ENCODE data around the gene ITGB1BP2. TPM values are rescaled to one million over a fixed set of nuclear protein-coding genes. Genes with fewer than 3 reads are reported as not detected.
"Not testable (repeated sequence)": the region's sequence is repeated elsewhere in the genome, so short reads cannot be mapped to it uniquely, and the experiment has no call there.

The ITGB1BP2 gene
- total RNA-seq, 1 donor, result 1.1 TPM

DNA sequence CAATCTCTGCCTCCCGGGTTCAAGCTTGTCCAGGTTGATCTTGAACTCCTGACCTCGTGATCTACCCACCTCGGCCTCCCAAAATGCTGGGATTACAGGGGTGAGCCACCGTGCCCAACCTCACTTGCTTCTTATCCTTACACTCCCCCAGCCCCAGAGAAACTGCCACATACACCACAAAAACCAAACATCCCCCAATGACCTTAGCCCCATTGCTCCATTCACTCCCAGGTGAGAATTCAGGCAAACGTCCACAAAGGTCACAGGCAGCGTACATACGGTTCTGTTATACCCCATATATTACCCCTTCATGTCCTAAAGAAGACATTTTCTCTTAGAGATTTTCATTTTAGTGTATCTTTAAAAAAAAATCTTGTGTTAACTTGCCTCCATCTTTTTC is 1.1 kb upstream of the ITGB1BP2 start:
- not testable (repeated sequence) for DNase-seq (ENCODE audit: low read depth in 2 of 3, low spot score in 2 of 3)

DNA sequence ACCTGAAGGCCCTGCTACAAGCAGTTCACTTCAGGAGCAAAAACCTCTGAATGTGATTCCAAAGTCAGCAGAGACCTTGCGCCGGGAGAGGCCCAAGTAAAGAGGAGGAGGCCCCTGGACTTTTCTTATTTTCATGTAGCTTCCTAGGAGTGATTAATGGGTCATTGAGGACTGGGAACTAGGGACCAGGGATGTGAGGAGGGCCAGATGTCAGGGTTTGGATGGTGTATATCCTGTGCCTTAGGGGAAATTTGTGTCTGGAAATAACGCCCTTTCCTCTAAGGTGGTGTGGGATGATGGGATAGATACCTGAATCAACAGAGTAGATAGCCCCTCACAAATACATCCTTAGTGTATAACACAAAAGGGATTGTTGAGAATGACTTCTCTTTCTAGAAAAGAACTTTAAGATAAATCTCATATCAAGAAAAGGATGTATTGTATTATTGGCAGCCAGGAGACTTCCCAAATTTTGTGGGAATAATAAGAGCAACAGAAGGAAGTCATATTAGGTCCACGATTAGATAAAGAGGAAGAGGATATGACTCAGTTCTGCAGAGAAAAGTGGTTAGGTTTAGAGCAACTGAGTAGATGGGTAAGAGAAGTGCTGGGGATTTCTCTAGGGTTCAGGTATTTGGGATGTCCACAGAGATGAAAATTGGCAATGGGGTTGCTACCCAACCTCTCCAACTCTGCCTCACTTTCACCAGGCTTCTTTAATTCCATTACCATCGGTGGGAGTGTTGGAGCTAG is 1.1 kb downstream of the ITGB1BP2 start:
- no peak for DNase-seq (ENCODE audit: low read depth in 2 of 3, low spot score in 2 of 3)

DNA sequence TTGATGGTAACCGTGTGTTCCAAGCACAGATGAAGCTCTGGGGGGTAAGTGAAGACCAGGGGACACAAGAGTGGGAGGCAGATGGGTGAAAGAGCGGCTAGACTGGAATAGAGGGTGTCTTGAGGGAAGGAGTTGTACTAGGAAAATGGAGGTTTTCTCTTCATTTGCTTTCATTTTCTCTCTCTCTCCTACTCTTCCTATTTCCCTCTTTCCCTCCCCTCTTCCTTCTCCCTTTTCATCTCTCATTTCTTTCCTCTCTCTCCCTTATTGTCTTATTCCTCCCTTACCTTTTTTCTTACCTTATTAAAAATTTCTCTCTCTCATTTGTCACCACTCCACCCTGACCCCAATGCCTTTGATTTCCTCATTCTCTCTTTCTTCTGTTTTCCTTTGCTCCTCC is 3.0 kb downstream of the ITGB1BP2 start:
- DNase-seq (ENCODE audit: low read depth in 2 of 3, low spot score in 2 of 3), result no peak

DNA sequence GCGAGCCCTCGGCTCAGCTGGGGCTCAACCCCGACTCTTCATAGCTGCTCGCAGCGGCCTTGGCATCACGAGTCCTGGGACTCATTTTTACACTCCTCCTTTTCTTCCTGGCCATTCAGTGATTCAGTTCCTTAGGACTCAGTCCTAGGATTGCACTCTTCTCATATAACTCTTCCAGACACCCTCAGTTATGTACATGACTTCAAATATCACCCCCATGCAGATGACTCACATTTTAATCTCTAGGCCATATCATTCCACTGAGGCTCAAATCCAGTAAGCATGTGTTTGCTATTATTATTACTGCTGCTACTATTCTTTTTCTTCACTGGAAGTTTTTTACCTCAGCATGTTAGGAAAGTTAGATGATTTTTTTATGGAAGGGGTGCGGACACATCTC is 14.4 kb downstream of the ITGB1BP2 start:
- no peak for DNase-seq (ENCODE audit: low read depth in 2 of 3, low spot score in 2 of 3)

DNA sequence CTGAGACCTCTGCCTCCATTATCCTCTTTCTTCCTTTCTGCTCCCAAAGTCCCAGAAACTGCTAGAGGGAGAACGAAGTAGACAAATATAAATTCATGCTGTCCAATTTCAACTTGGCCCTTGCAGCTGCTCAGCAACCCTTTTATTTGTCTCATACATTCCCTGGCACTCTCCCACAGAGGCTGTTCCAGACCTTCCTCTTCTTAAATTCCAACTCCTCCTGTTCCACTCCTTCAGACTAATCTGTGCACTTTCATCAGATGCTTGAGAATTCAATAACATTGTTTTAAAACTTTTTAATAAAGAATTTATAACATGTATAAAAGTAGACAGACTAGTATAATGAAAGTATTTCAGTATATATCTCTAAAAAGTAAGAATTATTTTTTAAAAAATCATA is 15.4 kb downstream of the ITGB1BP2 start:
- not testable (repeated sequence) for DNase-seq (ENCODE audit: low read depth in 2 of 3, low spot score in 2 of 3)

DNA sequence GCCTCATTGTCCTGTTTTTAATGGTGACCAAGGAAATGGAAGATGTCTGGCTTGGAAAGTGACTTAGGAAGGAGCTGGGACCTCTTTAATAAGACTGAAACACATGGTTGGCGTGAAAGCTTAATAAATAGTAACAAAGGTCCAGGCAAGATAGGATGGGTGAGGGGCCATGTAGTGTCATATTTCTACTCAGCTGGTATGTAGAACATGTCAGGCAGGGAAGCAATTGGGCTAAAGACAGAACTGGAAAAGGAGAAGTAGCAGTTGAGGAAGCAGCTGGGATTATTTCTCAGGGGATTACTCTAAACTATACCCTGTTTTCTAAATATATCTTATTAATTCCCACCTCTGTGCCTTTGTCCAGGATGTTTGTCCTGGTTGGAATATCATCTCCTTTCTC is 18.6 kb downstream of the ITGB1BP2 start:
- DNase-seq (ENCODE audit: low read depth in 2 of 3, low spot score in 2 of 3), result peak in 1 of 3 donors; percentile 9

DNA sequence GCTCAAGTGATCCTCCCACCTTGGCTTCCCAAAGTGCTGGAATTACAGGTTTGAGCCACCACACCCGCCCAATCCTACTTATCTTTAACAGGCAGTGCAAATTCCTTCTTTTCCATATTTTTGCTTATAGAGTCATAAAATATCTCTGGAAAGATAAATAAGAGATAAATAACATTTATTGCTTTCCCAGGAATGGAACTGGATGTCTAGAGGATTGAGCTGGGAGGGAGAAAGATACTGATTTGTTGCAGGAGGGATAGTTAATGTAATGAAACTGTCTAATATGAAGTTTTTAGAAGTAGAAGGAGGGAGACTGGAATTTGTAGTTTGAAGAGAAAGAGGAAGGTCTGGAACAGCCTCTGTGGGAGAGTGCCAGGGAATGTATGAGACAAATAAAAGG is 20.2 kb downstream of the ITGB1BP2 start:
- no peak for DNase-seq (ENCODE audit: low read depth in 2 of 3, low spot score in 2 of 3)

DNA sequence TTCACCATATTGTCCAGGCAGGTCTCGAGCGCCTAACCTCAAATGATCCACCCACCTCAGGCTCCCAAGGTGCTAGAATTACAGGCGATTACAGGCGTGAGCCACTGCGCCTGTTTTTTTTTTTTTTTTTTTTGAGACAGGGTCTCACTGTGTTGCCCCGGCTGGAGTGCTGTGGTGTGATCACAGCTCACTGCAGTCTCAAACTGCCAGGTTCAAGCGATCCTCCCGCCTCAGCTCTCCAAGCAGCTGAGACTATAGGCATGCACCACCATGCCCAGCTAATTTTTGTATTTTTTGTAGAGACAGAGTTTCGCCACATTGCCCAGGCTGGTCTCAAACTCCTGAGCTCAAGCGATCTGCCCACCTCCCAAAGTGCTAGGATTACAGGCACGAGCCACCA is 22.9 kb downstream of the ITGB1BP2 start:
- not testable (repeated sequence) for DNase-seq (ENCODE audit: low read depth in 2 of 3, low spot score in 2 of 3)

DNA sequence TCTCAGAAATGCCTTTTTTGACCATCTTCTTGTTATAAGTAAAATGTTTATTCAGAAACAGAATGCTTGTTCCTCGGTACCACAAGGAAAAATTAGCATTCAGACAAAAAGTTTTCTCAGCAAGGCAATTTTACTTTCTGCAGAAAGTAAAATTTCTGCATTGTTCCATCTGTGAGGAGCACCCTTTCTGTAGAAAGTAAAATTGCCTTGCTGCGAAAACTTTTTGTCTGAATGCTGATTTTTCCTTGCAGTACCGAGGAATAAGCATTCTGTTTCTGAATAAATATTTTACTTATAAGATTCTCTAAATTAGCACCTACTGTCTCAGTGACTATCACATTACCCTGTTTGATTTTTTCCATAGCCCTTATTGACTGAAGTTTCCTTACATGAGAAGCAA is 24.8 kb downstream of the ITGB1BP2 start:
- DNase-seq (ENCODE audit: low read depth in 2 of 3, low spot score in 2 of 3), result no peak

DNA sequence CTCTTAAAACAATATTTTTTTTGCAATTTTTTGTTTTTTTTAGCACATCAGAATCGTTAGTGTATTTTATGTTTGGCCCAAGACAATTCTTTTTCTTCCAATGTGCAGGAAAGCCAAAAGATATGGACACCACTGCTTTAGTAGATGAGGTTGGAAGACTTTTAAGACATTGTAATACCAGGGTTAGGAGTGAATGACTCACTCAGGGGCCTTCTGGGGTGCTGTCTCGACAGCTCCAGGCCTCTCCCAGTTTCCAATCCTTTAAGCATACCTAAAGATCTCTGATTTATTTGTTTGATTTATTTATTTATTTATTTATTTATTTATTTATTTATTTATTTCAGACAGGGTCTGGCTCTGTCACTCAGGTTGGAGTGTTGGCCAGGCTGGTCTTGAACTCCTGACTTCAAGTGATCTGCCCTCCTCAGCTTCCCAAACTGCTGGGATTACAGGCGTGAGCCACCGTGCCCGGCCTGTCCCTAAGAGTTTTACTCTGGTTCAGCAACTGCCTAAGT is 47.7 kb downstream of the ITGB1BP2 start:
- DNase-seq (ENCODE audit: low read depth in 2 of 3, low spot score in 2 of 3), result not testable (repeated sequence)

DNA sequence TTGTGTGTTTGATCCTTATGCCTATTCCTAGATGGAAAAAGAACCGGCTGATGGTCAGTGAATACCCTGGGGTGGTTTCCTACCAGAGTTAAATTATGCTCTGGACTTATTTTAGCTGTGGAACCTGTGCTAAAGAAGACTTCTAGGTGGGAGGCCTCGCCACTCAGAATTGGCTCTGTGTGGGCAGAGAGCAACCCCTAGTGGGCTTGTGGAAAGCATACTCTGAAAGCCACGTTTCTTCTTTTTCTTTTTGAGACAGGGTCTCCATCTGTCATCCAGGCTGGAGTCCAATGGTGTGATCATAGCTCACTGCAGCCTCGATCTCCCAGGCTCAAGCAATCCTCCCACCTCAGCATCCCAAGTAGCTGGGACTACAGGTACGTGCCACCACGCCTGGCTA is 48.3 kb downstream of the ITGB1BP2 start:
- not testable (repeated sequence) for DNase-seq (ENCODE audit: low read depth in 2 of 3, low spot score in 2 of 3)

DNA sequence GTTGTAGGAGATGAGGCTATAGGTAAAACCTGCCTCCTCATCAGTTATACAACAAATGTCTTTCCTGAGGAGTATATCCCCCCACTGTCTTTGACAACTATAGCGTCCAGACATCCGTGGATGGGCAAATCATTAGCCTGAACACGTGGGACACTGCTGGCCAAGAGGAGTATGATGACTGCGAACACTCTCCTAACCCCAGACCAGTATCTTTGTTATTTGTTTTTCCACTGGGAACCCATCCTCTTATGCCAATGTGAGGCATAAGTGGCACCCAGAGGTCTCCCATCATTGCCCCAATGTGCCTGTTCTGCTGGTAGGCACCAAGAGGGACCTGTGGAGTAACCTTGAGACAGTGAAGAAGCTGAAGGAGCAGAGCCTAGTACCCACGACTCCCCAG is 50.9 kb downstream of the ITGB1BP2 start:
- not testable (repeated sequence) for DNase-seq (ENCODE audit: low read depth in 2 of 3, low spot score in 2 of 3)

Other genes with a start within 250 kb of the ITGB1BP2 start
- gene SNX12, start 233.4 kb upstream of the ITGB1BP2 start, total RNA-seq, result 29.6 TPM
- gene FOXO4, start 205.9 kb upstream of the ITGB1BP2 start, total RNA-seq, result 22.4 TPM
- gene CXorf65, start 195.0 kb upstream of the ITGB1BP2 start, total RNA-seq, result not detected
- gene IL2RG, start 190.2 kb upstream of the ITGB1BP2 start, total RNA-seq, result 119 TPM
- 106 TPM for gene MED12, start 183.2 kb upstream of the ITGB1BP2 start, total RNA-seq
- 1.3 TPM for gene NLGN3, start 156.9 kb upstream of the ITGB1BP2 start, total RNA-seq
- gene GJB1, start 78.5 kb upstream of the ITGB1BP2 start, total RNA-seq, result not detected
- gene ZMYM3, start 47.6 kb upstream of the ITGB1BP2 start, total RNA-seq, result 47.4 TPM
- gene NONO, start 18.1 kb upstream of the ITGB1BP2 start, total RNA-seq, result 340 TPM
- 29.9 TPM for gene TAF1, start 64.6 kb downstream of the ITGB1BP2 start, total RNA-seq
- gene OGT, start 231.4 kb downstream of the ITGB1BP2 start, total RNA-seq, result 295 TPM